22Rv1 (cell line): Measurements from ENCODE around the gene CDK14.

ENCODE experiments used
- CTCF ChIP-seq: fragments of 450-650 bp; IDR thresholded peaks from 2 replicates; pipeline ENCODE4 v1.5.1; 2017; ENCODE audit warnings: mild to moderate bottlenecking
- ZFX ChIP-seq: fragments of 450-650 bp; IDR thresholded peaks from 2 replicates; pipeline ENCODE4 v1.6.1; 2017; ENCODE audit warnings: antibody characterized with exemption, borderline replicate concordance

GRCh38 chr7:91228327-91228726, 632.2 kb downstream of the CDK14 start:
- TF ChIP-seq CTCF: no peak
- no peak for TF ChIP-seq ZFX
